ENCODE data around the gene VEGFB. TPM values are rescaled to one million over a fixed set of nuclear protein-coding genes. Genes with fewer than 3 reads are reported as not detected.

Gene VEGFB
- total RNA-seq, 1 experiment from 2014 or later, result 47.5 TPM

DNA sequence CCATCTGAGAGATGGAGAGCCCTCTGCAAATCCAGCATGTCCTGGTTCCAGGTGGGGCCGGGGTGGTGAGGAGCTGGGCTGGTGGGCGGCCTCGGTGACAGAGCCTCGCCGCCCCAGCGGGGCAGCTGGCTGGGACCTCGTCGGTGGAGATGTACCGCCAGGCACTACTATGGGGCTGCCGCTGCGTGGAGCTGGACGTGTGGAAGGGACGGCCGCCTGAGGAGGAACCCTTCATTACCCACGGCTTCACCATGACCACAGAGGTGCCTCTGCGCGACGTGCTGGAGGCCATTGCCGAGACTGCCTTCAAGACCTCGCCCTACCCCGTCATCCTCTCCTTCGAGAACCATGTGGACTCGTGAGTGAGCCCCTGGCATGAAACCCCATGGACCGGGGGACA, 24.0 kb downstream of the VEGFB start:
- Histone ChIP-seq H3K79me2 (ENCODE audit: insufficient read depth, low read length) (peaks cover 21% of the 10 kb centered on the region), H4K20me1 (ENCODE audit: insufficient read depth) (no peaks in the 10 kb centered on the region), H3K27me3 (ENCODE audit: insufficient read depth, low read length) (no peaks in the 10 kb centered on the region), H2AFZ (ENCODE audit: low read depth, low read length, poor library complexity, severe bottlenecking) (no peak overlapping the region), H3K9me3 (ENCODE audit: control insufficient read depth in 1 of 2, insufficient read depth in 1 of 2, low read depth in 1 of 2, low read length in 2 of 2) (no peaks in the 10 kb centered on the region), H3K27ac (ENCODE audit: low read depth, low read length) (no peak overlapping the region), H3K9ac (ENCODE audit: low read length) (no peak overlapping the region), H3K4me2 (ENCODE audit: low read length) (no peak overlapping the region), H3K9me2 (ENCODE audit: insufficient read depth) (no peaks in the 10 kb centered on the region), H3K4me3 (replicated peaks in 1 of 2; ENCODE audit: low read depth in 1 of 2, low read length in 2 of 2) (no peak overlapping the region), H3K36me3 (ENCODE audit: control insufficient read depth in 1 of 2, insufficient read depth in 2 of 2, low read length in 2 of 2) (peaks cover 27 to 60% of the 10 kb centered on the region in 2 experiments; a peak in 3 of 4 replicates), H3K4me1 (ENCODE audit: control insufficient read depth in 1 of 2, insufficient read depth in 2 of 2, low read length in 2 of 2) (peaks cover 5 to 15% of the 10 kb centered on the region in 2 experiments; a peak in 3 of 4 replicates)
- BruUV-seq (replicated peaks), result no TSS peak
- ATAC-seq, result no peak
- no peak for DNase-seq (ENCODE audit: low read depth, low spot score)
- ChIA-PET CTCF (interaction anchor here (1.1 kb wide), 1 partner anchor 9 kb away, joined by 3 read pairs; no protein-coding TSS in a partner anchor), POLR2A (interaction anchor here (1.2 kb wide), 1 partner anchor 10 kb away, joined by 3 read pairs; no protein-coding TSS in a partner anchor), RAD21 (ENCODE audit: low non-redundant PET in 1 of 2, low total read pairs in 2 of 2, uncharacterized antibody in 2 of 2, unreplicated experiment in 2 of 2) (no interaction called here)
- TF ChIP-seq, protein P1, sequence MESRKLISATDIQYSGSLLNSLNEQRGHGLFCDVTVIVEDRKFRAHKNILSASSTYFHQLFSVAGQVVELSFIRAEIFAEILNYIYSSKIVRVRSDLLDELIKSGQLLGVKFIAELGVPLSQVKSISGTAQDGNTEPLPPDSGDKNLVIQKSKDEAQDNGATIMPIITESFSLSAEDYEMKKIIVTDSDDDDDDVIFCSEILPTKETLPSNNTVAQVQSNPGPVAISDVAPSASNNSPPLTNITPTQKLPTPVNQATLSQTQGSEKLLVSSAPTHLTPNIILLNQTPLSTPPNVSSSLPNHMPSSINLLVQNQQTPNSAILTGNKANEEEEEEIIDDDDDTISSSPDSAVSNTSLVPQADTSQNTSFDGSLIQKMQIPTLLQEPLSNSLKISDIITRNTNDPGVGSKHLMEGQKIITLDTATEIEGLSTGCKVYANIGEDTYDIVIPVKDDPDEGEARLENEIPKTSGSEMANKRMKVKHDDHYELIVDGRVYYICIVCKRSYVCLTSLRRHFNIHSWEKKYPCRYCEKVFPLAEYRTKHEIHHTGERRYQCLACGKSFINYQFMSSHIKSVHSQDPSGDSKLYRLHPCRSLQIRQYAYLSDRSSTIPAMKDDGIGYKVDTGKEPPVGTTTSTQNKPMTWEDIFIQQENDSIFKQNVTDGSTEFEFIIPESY (IDR thresholded peaks at IDR 0.05; ENCODE audit: extremely low read depth, insufficient replicate concordance, low read length), result no peak
- no peak for TF ChIP-seq EZH2phosphoT487 (IDR thresholded peaks at IDR 0.05; ENCODE audit: borderline replicate concordance)
- no peak for TF ChIP-seq POLR2AphosphoS5 (IDR thresholded peaks at IDR 0.05; ENCODE audit: low read depth, low read length)
- TF ChIP-seq, protein P2, sequence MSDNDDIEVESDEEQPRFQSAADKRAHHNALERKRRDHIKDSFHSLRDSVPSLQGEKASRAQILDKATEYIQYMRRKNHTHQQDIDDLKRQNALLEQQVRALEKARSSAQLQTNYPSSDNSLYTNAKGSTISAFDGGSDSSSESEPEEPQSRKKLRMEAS (IDR thresholded peaks at IDR 0.05), result no peak
- no peak for TF ChIP-seq TCF7L2 (IDR thresholded peaks at IDR 0.05; ENCODE audit: borderline replicate concordance, extremely low read depth, insufficient read depth, insufficient read length)
- TF ChIP-seq, protein P3, sequence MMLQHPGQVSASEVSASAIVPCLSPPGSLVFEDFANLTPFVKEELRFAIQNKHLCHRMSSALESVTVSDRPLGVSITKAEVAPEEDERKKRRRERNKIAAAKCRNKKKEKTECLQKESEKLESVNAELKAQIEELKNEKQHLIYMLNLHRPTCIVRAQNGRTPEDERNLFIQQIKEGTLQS (IDR thresholded peaks at IDR 0.05), result no peak
- TF ChIP-seq ZFX (IDR thresholded peaks at IDR 0.05), result no peak
- no peak for TF ChIP-seq ZNF274 (IDR thresholded peaks at IDR 0.05; ENCODE audit: low read depth, low read length)
- TF ChIP-seq JUND (IDR thresholded peaks at IDR 0.05), result no peak
- TF ChIP-seq FOSL1 (IDR thresholded peaks at IDR 0.05; ENCODE audit: low read depth), result no peak
- TF ChIP-seq RAD21 (IDR thresholded peaks at IDR 0.05; ENCODE audit: low read depth), result no peak
- no peak for TF ChIP-seq YY1 (IDR thresholded peaks at IDR 0.05; ENCODE audit: extremely low read depth, insufficient replicate concordance, low read depth, low read length)
- TF ChIP-seq, protein P4, sequence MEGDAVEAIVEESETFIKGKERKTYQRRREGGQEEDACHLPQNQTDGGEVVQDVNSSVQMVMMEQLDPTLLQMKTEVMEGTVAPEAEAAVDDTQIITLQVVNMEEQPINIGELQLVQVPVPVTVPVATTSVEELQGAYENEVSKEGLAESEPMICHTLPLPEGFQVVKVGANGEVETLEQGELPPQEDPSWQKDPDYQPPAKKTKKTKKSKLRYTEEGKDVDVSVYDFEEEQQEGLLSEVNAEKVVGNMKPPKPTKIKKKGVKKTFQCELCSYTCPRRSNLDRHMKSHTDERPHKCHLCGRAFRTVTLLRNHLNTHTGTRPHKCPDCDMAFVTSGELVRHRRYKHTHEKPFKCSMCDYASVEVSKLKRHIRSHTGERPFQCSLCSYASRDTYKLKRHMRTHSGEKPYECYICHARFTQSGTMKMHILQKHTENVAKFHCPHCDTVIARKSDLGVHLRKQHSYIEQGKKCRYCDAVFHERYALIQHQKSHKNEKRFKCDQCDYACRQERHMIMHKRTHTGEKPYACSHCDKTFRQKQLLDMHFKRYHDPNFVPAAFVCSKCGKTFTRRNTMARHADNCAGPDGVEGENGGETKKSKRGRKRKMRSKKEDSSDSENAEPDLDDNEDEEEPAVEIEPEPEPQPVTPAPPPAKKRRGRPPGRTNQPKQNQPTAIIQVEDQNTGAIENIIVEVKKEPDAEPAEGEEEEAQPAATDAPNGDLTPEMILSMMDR (IDR thresholded peaks at IDR 0.05 in 2 of 3, conservative IDR thresholded peaks at IDR 0.05 in 1 of 3; ENCODE audit: borderline replicate concordance in 1 of 3, insufficient read depth in 1 of 3, low read depth in 2 of 3, low read length in 2 of 3), result no peak
- TF ChIP-seq, protein P5, sequence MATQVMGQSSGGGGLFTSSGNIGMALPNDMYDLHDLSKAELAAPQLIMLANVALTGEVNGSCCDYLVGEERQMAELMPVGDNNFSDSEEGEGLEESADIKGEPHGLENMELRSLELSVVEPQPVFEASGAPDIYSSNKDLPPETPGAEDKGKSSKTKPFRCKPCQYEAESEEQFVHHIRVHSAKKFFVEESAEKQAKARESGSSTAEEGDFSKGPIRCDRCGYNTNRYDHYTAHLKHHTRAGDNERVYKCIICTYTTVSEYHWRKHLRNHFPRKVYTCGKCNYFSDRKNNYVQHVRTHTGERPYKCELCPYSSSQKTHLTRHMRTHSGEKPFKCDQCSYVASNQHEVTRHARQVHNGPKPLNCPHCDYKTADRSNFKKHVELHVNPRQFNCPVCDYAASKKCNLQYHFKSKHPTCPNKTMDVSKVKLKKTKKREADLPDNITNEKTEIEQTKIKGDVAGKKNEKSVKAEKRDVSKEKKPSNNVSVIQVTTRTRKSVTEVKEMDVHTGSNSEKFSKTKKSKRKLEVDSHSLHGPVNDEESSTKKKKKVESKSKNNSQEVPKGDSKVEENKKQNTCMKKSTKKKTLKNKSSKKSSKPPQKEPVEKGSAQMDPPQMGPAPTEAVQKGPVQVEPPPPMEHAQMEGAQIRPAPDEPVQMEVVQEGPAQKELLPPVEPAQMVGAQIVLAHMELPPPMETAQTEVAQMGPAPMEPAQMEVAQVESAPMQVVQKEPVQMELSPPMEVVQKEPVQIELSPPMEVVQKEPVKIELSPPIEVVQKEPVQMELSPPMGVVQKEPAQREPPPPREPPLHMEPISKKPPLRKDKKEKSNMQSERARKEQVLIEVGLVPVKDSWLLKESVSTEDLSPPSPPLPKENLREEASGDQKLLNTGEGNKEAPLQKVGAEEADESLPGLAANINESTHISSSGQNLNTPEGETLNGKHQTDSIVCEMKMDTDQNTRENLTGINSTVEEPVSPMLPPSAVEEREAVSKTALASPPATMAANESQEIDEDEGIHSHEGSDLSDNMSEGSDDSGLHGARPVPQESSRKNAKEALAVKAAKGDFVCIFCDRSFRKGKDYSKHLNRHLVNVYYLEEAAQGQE (IDR thresholded peaks at IDR 0.05; ENCODE audit: low read depth), result no peak
- intact Hi-C loops (cut with micrococcal nuclease), result no loop called here
